IPS DF 6.9 (cell line): ENCODE data around the gene GP1BB.

Experiments
- DNase-seq: peaks from one replicate; pipeline ENCODE4 v3.0.0-alpha.2; 2013; ENCODE audit warnings: low read depth, low spot score
- H3K27ac ChIP-seq: one replicate; pipeline ENCODE4 v1.5.1; 2013; ENCODE audit warnings: low read length, control low read depth
- H3K27me3 ChIP-seq: 2 replicates; pipeline ENCODE4 v1.6.1; 2013; ENCODE audit warnings: mild to moderate bottlenecking, low read length; ENCODE audit not compliant: control insufficient read depth, insufficient read depth
- H3K36me3 ChIP-seq: 2 replicates; pipeline ENCODE4 v1.6.1; 2013; ENCODE audit warnings: low read length; ENCODE audit not compliant: control insufficient read depth, insufficient read depth
- H3K4me1 ChIP-seq: 2 replicates; pipeline ENCODE4 v1.6.1; 2013; ENCODE audit warnings: low read length; ENCODE audit not compliant: control insufficient read depth, insufficient read depth
- H3K4me3 ChIP-seq: 2 replicates; pipeline ENCODE4 v1.5.1; 2013; ENCODE audit warnings: mild to moderate bottlenecking, low read length
- H3K9me3 ChIP-seq: 2 replicates; pipeline ENCODE4 v1.6.1; 2013; ENCODE audit warnings: low read length, inconsistent platforms; ENCODE audit not compliant: control insufficient read depth, insufficient read depth
- WGBS: extraction: QIAGEN DNeasy Blood & Tissue Kit; methylation state at CpG from one replicate; pipeline ENCODE4 v1.1.7; 2013; ENCODE audit warnings: mixed read lengths, missing lambda C conversion rate; ENCODE audit not compliant: insufficient read length, insufficient coverage; 5-methylcytosine and 5-hydroxymethylcytosine counted together

GP1BB gene

DNA sequence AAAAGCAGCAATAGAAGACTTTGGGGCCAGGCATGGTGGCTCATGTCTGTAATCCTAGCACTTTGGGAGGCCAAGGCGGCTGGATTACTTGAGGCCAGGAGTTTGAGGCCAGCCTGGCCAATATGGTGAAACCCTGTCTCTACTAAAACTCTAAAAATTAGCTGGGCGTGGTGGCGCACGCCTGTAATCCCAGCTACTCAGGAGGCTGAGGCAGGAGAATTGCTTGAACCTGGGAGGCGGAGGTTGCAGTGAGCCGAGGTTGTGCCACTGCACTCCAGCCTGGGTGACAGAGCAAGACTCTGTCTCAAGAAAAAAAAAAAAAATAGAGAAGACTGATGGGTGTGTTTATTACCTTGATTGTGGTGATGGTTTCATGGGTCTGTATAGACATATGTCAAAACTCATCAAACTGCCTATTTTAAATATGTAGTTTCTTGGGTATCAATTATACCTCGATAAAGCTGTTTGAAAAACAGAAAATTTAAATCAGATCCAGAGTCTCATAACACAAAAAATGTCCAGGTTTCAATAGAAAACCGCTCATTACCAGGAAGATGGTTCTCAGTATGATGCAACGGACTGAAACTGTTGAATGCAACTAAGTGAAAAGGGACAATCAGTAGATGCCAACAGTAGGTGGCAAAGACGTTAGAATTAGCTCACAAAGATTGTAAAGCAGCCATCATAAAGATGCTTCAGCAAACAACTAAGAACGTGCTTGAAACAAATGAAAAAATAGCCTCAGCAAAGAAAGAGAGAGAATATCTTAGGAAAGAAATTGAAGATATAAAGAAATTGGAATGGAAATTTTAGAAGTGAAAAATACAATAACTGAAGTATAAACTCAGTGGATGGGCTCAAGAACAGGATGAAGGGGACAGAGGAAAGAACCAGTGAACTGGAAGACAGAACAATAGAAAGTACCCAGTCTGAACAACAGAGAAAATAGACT, 42.2 kb upstream of the GP1BB start:
- H3K4me1 ChIP-seq, result peaks cover 4% of the 10 kb centered on the region
- H3K9me3 ChIP-seq, result no peaks in the 10 kb centered on the region
- WGBS, result no CpG with 5 or more reads among the region's 11 CpGs
- no peak for DNase-seq
- no peak overlapping the region for H3K27ac ChIP-seq
- H3K36me3 ChIP-seq, result no peaks in the 10 kb centered on the region
- H3K27me3 ChIP-seq, result no peaks in the 10 kb centered on the region
- H3K4me3 ChIP-seq, result no peak overlapping the region

DNA sequence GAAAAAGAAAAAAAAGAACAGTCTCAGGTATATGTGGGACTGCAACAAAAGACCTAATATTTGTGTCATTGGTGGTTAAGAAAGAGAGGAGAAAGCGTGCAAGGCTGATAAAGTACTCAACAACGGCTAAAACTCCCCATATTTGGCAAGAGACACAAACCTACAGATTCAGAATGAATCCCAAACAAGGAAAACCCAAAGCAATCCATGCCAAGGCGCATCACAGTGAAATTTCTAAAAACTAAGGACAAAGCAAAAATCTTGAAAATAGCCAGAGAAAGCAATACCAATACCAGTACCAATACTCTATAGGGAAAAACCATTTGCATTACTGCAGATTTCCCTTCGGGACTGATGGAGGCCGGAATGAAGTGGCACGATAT, 41.5 kb upstream of the GP1BB start:
- Histone ChIP-seq H3K27ac (no peak overlapping the region), H3K36me3 (no peaks in the 10 kb centered on the region), H3K4me3 (no peak overlapping the region), H3K27me3 (no peaks in the 10 kb centered on the region), H3K9me3 (no peaks in the 10 kb centered on the region), H3K4me1 (peaks cover 4% of the 10 kb centered on the region)
- no CpG with 5 or more reads among the region's 6 CpGs for WGBS
- no peak for DNase-seq

DNA sequence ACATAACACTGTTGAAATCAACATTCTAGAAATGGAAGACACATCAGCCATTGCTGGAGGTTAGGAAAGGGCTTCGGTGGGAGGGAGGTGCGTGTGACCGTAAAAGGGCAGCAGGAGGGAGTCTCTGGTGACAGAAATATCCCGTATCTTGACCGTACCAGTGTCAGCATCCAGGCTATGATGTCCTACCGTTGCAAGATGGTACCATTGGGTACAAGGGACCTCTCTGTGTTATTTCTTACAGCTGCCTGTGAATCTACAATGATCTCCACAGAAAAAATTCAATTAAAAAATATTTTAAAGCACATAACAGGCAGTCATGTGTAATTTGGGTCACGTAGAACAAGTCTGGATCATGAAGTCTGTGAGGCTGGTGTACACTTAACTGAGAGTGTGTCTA, 36.4 kb upstream of the GP1BB start:
- no peak for DNase-seq
- H3K4me1 ChIP-seq, result peaks cover 6% of the 10 kb centered on the region; the same call in 1 of the 2 replicates
- WGBS, result no CpG with 5 or more reads among the region's 7 CpGs
- no peak overlapping the region for H3K27ac ChIP-seq
- no peaks in the 10 kb centered on the region for H3K27me3 ChIP-seq
- H3K9me3 ChIP-seq, result no peaks in the 10 kb centered on the region
- H3K4me3 ChIP-seq, result no peak overlapping the region
- no peaks in the 10 kb centered on the region for H3K36me3 ChIP-seq

DNA sequence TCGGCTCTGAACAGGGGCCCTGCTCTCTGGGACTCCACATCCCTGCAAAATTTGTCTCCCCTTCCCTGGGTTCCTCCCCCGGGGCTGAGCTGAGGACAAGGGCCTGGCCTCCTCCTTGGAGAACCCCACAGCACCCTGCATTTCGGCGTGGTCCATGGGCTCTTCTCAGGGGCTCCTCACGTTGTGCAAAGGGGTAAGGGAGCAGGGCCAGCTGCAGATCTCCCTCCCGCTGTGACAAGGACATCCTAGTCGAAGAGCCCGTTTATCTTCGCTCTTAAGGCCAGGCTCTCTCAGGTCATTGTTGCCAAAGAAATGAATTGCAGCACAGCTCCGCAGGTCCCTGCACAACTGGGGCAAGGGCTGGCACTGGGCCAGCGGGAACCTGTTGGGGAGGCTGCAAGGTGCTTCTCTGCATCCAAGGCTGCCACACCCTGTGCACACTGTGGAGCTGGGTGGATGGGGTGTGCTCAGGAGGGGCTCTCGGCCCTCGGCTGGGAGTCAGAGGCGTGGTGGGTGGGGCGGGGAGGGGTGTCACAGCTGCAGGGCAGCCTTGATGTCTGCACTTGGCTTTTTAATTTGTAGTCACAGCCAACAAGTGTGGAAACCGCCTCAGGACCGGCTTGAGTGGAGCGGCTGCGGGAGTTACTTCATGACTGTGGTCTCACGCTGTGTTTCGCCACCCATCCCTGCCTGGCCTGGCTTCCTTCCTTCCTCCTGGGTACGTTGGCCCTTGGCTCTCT, 35.6 kb upstream of the GP1BB start:
- Histone ChIP-seq H3K9me3 (no peaks in the 10 kb centered on the region), H3K4me1 (peaks cover 6% of the 10 kb centered on the region; the same call in 1 of the 2 replicates), H3K27ac (no peak overlapping the region), H3K27me3 (no peaks in the 10 kb centered on the region), H3K4me3 (no peak overlapping the region), H3K36me3 (no peaks in the 10 kb centered on the region)
- no peak for DNase-seq
- no CpG with 5 or more reads among the region's 22 CpGs for WGBS

DNA sequence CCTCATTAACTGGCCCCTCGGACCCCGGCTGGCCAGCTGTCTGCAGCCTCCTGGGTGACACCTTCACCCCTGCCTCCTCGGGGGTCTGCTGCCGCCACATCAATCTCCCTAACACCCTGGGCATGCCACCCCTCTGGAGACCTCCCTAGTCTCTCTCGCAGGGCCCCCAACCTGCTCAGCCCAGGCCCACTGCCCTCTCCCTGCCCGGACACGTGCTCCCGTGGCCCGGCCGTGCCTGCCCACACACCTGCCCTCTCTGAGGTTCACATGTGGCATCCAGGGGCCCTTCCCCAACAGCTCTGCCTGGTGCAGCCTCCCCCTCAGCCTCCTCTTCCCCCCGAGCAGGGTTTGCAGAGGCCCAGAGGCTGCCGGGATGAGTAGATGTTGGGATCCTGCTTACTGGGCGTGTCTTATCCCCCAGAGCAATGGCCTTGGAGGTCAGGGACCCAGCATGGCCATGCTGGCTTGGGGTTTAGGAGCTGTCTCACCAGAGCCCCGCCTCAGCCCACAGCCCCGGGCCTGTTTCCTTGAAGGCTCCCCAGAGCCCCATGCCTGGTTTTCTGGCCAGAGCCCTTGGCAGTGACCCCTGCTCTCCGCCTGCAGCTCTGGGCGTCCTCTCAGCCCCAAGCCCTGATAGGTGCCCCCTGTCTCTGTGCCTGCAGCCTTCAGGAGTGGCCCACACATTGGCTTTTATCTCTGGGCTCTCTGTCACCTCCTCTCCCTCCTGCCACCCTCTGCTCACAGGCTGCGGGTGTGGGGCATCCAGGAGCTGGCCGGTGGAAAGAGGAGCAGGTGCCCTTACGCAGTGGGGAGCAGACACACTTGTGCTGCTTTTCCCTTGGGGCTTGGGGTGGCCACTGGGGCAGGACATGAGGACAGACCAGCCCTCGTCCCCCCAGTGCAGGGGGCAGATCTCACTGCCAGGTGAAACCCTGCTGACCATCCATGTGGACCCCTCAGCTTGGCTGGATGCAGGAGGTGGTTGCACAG, 34.7 kb upstream of the GP1BB start:
- no CpG with 5 or more reads among the region's 21 CpGs for WGBS
- Histone ChIP-seq H3K4me1 (peaks cover 6% of the 10 kb centered on the region; the same call in 1 of the 2 replicates), H3K4me3 (no peak overlapping the region), H3K9me3 (no peaks in the 10 kb centered on the region), H3K27ac (no peak overlapping the region), H3K36me3 (no peaks in the 10 kb centered on the region), H3K27me3 (no peaks in the 10 kb centered on the region)
- DNase-seq, result no peak

DNA sequence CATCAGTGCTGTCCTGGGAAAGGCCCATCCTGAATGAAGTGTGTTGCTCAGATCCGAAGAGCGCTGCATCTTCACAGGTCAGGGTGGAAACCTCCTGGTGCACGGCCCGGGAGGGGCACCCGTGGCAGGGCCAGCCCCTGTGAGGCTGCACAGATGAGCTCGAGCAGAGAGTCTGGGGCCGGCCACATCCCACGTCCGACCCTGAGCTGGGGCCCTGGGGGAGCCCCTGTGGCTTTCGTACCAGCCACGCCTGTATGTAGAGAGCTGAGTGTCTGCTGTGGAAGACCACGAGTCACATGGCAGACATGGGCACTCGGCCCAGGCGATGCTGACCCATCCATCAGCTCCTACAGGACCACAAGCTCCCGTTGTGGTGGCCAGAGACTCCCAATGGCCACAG, 33.9 kb upstream of the GP1BB start:
- peaks cover 6% of the 10 kb centered on the region; the same call in 1 of the 2 replicates for H3K4me1 ChIP-seq
- H3K9me3 ChIP-seq, result no peaks in the 10 kb centered on the region
- no peak overlapping the region for H3K4me3 ChIP-seq
- H3K27ac ChIP-seq, result no peak overlapping the region
- no peaks in the 10 kb centered on the region for H3K27me3 ChIP-seq
- DNase-seq, result no peak
- no CpG with 5 or more reads among the region's 15 CpGs for WGBS
- no peaks in the 10 kb centered on the region for H3K36me3 ChIP-seq

DNA sequence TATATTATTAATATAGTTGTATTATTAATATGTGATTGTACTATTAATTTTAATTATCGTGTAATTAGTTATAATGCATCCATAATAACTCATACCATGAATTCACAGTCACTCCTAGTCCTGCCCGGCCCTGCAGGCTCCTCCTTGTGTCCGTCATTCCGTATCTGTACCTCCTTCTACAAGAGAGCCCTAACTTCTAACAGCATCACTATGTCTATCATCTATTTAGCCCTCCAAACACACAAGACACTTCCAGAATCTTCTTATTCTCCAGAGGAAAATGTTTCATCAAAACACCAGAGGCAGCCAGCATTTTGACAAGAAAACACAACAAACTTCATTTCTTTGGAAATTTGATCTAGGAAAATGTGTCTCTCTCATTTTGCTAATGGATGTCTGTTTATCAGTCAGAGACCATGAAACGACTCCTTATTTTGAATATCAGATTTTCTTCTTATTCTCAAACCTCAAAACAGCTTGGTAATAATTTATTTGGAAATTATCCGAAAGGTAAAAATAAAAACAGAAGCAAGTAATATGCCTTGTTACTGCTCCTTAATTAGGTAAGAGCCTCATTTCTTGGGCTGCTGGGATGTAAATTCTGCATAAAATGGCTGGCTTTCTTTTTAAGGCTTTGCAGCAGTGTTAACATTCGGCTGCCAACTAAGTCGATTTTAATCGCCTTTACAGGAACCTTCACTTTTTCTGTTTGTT, 32.2 kb upstream of the GP1BB start:
- Histone ChIP-seq H3K36me3 (no peaks in the 10 kb centered on the region), H3K27ac (no peak overlapping the region), H3K4me1 (peaks cover 8% of the 10 kb centered on the region; the same call in 1 of the 2 replicates), H3K4me3 (no peak overlapping the region), H3K9me3 (no peaks in the 10 kb centered on the region), H3K27me3 (no peaks in the 10 kb centered on the region)
- WGBS, result 80% methylated on average over 1 of the region's 9 CpGs
- no peak for DNase-seq

DNA sequence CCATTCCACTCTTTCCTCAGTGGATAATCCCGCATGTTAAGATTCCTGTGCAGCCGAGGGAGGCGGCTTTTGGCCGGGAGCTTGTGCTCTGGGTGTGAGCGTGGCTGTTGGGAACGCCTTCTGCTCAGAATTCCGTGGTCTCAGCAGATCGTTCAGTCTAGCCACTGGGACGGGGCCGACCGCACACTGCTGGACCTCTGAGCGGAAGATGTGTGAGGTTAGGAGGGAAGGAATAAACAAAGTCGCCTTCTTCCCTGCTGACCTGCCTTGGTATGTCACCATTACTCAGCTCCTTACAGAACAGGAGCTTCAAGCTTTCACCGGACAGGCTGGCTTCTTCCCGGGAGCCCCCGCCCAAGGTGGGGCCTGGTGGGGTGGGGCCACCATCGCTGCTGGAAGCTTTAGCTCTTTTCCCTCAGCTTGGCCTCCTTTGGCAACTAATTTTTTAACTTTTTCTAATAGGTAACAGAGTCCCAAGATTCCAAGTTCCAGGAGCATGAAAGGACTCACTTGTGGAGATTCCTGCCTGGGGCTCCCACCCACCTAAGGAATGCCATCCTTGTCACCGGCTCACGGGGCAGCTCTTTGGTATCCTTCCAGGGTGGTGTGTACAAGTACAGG, 31.5 kb upstream of the GP1BB start:
- no CpG with 5 or more reads among the region's 19 CpGs for WGBS
- DNase-seq, result no peak
- H3K4me1 ChIP-seq, result peaks cover 8% of the 10 kb centered on the region; the same call in 1 of the 2 replicates
- no peaks in the 10 kb centered on the region for H3K36me3 ChIP-seq
- no peaks in the 10 kb centered on the region for H3K9me3 ChIP-seq
- no peaks in the 10 kb centered on the region for H3K27me3 ChIP-seq
- H3K27ac ChIP-seq, result no peak overlapping the region
- H3K4me3 ChIP-seq, result no peak overlapping the region

DNA sequence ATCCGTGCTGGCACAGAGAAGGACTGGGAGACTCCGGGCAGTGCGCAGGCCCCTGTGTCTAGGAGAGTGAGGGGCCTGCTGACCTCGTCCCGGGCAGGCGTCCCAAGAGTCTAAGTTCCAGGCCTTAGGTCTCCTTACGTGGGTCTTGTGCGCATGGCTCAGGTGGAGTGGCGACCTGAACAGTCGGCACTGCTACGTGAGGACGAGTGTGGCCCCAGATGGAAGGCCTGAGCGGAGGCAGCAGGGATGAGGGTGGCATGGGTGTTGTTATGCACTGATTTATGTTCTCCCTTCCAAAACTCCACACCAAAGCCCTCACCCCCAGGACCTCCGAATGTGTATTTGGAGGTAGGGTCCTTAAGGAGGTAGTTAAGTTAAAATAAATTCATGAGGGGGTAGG, 29.8 kb upstream of the GP1BB start:
- H3K4me1 ChIP-seq, result 0 out of 2 replicates have a peak, but pooled peaks cover 1% of the 10 kb centered on the region
- H3K4me3 ChIP-seq, result no peak overlapping the region
- no peaks in the 10 kb centered on the region for H3K36me3 ChIP-seq
- no CpG with 5 or more reads among the region's 14 CpGs for WGBS
- H3K9me3 ChIP-seq, result no peaks in the 10 kb centered on the region
- H3K27me3 ChIP-seq, result no peaks in the 10 kb centered on the region
- no peak overlapping the region for H3K27ac ChIP-seq
- no peak for DNase-seq
